ENCODE data around the gene PRTFDC1. TPM values are rescaled to one million over a fixed set of nuclear protein-coding genes. Genes with fewer than 3 reads are reported as not detected.
"Not testable (repeated sequence)": the region's sequence is repeated elsewhere in the genome, so short reads cannot be mapped to it uniquely, and the experiment has no call there.

PRTFDC1 gene
- total and polyA plus RNA-seq, 2 donors (not counting 1 experiment from before 2014, with no cell fraction given), result 26.9 to 32.7 TPM

GRCh38 chr10:24928163-24928562, 24.2 kb downstream of the PRTFDC1 start:
- TF ChIP-seq CTCF (conservative IDR thresholded peaks at IDR 0.05 in 1 of 2, IDR thresholded peaks at IDR 0.05 in 1 of 2; ENCODE audit: low read depth in 1 of 2, low read length in 2 of 2) (no peak), EZH2 (IDR thresholded peaks at IDR 0.05; ENCODE audit: low read length, missing control alignments) (no peak)
- H3K9me3 ChIP-seq (ENCODE audit: control insufficient read depth, insufficient read depth, low read depth, low read length), result no peaks in the 10 kb centered on the region
- no peaks in the 10 kb centered on the region for H3K4me1 ChIP-seq (ENCODE audit: control insufficient read depth, extremely low read depth, insufficient read depth, low read length)
- no peaks in the 10 kb centered on the region for H4K20me1 ChIP-seq (ENCODE audit: control insufficient read depth, extremely low read depth, insufficient read depth, low read length)
- H3K9ac ChIP-seq (ENCODE audit: insufficient read depth, low read length), result no peak overlapping the region
- H3K36me3 ChIP-seq (ENCODE audit: control insufficient read depth, insufficient read depth, low read length), result no peaks in the 10 kb centered on the region
- no peak overlapping the region for H3K4me3 ChIP-seq (replicated peaks in 1 of 4; ENCODE audit: control extremely low read depth in 1 of 4, insufficient read depth in 1 of 4, low read depth in 3 of 4, low read length in 4 of 4)
- no peak for DNase-seq (ENCODE audit: low read depth in 2 of 2)
- H3K79me2 ChIP-seq (ENCODE audit: control insufficient read depth, insufficient read depth, low read length), result no peaks in the 10 kb centered on the region
- no peaks in the 10 kb centered on the region for H3K27me3 ChIP-seq (ENCODE audit: control insufficient read depth, insufficient read depth, low read length)
- no peak overlapping the region for H3K27ac ChIP-seq (ENCODE audit: insufficient read depth, low read length)
- no peak overlapping the region for H2AFZ ChIP-seq (ENCODE audit: low read length)
- H3K4me2 ChIP-seq (ENCODE audit: extremely low read depth, insufficient read depth, low read length), result no peak overlapping the region

GRCh38 chr10:24926557-24926956, 25.8 kb downstream of the PRTFDC1 start:
- no peak overlapping the region for H3K4me3 ChIP-seq (replicated peaks in 1 of 4; ENCODE audit: control extremely low read depth in 1 of 4, insufficient read depth in 1 of 4, low read depth in 3 of 4, low read length in 4 of 4)
- H3K27ac ChIP-seq (ENCODE audit: insufficient read depth, low read length), result no peak overlapping the region
- DNase-seq (ENCODE audit: low read depth in 2 of 2), result no peak
- H3K36me3 ChIP-seq (ENCODE audit: control insufficient read depth, insufficient read depth, low read length), result no peaks in the 10 kb centered on the region
- H3K79me2 ChIP-seq (ENCODE audit: control insufficient read depth, insufficient read depth, low read length), result no peaks in the 10 kb centered on the region
- H3K27me3 ChIP-seq (ENCODE audit: control insufficient read depth, insufficient read depth, low read length), result no peaks in the 10 kb centered on the region
- H3K4me1 ChIP-seq (ENCODE audit: control insufficient read depth, extremely low read depth, insufficient read depth, low read length), result peaks cover 2% of the 10 kb centered on the region
- H4K20me1 ChIP-seq (ENCODE audit: control insufficient read depth, extremely low read depth, insufficient read depth, low read length), result no peaks in the 10 kb centered on the region
- H3K9me3 ChIP-seq (ENCODE audit: control insufficient read depth, insufficient read depth, low read depth, low read length), result no peaks in the 10 kb centered on the region
- H2AFZ ChIP-seq (ENCODE audit: low read length), result no peak overlapping the region
- TF ChIP-seq CTCF (conservative IDR thresholded peaks at IDR 0.05 in 1 of 2, IDR thresholded peaks at IDR 0.05 in 1 of 2; ENCODE audit: low read depth in 1 of 2, low read length in 2 of 2) (no peak), EZH2 (IDR thresholded peaks at IDR 0.05; ENCODE audit: low read length, missing control alignments) (no peak)
- H3K9ac ChIP-seq (ENCODE audit: insufficient read depth, low read length), result no peak overlapping the region
- no peak overlapping the region for H3K4me2 ChIP-seq (ENCODE audit: extremely low read depth, insufficient read depth, low read length)

- Histone ChIP-seq H3K9ac (ENCODE audit: insufficient read depth, low read length) (no peak overlapping the region), H3K4me2 (ENCODE audit: extremely low read depth, insufficient read depth, low read length) (no peak overlapping the region), H4K20me1 (ENCODE audit: control insufficient read depth, extremely low read depth, insufficient read depth, low read length) (no peaks in the 10 kb centered on the region), H3K4me3 (replicated peaks in 1 of 4; ENCODE audit: control extremely low read depth in 1 of 4, insufficient read depth in 1 of 4, low read depth in 3 of 4, low read length in 4 of 4) (no peak overlapping the region), H3K27me3 (ENCODE audit: control insufficient read depth, insufficient read depth, low read length) (no peaks in the 10 kb centered on the region), H3K9me3 (ENCODE audit: control insufficient read depth, insufficient read depth, low read depth, low read length) (no peaks in the 10 kb centered on the region), H3K36me3 (ENCODE audit: control insufficient read depth, insufficient read depth, low read length) (no peaks in the 10 kb centered on the region), H3K79me2 (ENCODE audit: control insufficient read depth, insufficient read depth, low read length) (no peaks in the 10 kb centered on the region), H3K27ac (ENCODE audit: insufficient read depth, low read length) (no peak overlapping the region), H2AFZ (ENCODE audit: low read length) (no peak overlapping the region), H3K4me1 (ENCODE audit: control insufficient read depth, extremely low read depth, insufficient read depth, low read length) (peaks cover 5% of the 10 kb centered on the region)
- DNase-seq (ENCODE audit: low read depth in 2 of 2), result no peak
- TF ChIP-seq CTCF (conservative IDR thresholded peaks at IDR 0.05 in 1 of 2, IDR thresholded peaks at IDR 0.05 in 1 of 2; ENCODE audit: low read depth in 1 of 2, low read length in 2 of 2), result no peak
- TF ChIP-seq EZH2 (IDR thresholded peaks at IDR 0.05; ENCODE audit: low read length, missing control alignments), result no peak
Observed at GRCh38 chr10:24925799-24926198, 26.6 kb downstream of the PRTFDC1 start.

- not testable (repeated sequence) for H3K36me3 ChIP-seq (ENCODE audit: control insufficient read depth, insufficient read depth, low read length); H3K9me3 ChIP-seq (ENCODE audit: control insufficient read depth, insufficient read depth, low read depth, low read length); H3K9ac ChIP-seq (ENCODE audit: insufficient read depth, low read length); H3K4me2 ChIP-seq (ENCODE audit: extremely low read depth, insufficient read depth, low read length); H3K27ac ChIP-seq (ENCODE audit: insufficient read depth, low read length); H4K20me1 ChIP-seq (ENCODE audit: control insufficient read depth, extremely low read depth, insufficient read depth, low read length); H3K4me1 ChIP-seq (ENCODE audit: control insufficient read depth, extremely low read depth, insufficient read depth, low read length); H3K4me3 ChIP-seq (replicated peaks in 1 of 4; ENCODE audit: control extremely low read depth in 1 of 4, insufficient read depth in 1 of 4, low read depth in 3 of 4, low read length in 4 of 4); H2AFZ ChIP-seq (ENCODE audit: low read length); DNase-seq (ENCODE audit: low read depth in 2 of 2); H3K27me3 ChIP-seq (ENCODE audit: control insufficient read depth, insufficient read depth, low read length); H3K79me2 ChIP-seq (ENCODE audit: control insufficient read depth, insufficient read depth, low read length)
Observed at GRCh38 chr10:24924483-24924882, 27.9 kb downstream of the PRTFDC1 start.

- not testable (repeated sequence) for H3K4me3 ChIP-seq (replicated peaks in 1 of 4; ENCODE audit: control extremely low read depth in 1 of 4, insufficient read depth in 1 of 4, low read depth in 3 of 4, low read length in 4 of 4); H3K27me3 ChIP-seq (ENCODE audit: control insufficient read depth, insufficient read depth, low read length); DNase-seq (ENCODE audit: low read depth in 2 of 2); H3K36me3 ChIP-seq (ENCODE audit: control insufficient read depth, insufficient read depth, low read length); H3K4me1 ChIP-seq (ENCODE audit: control insufficient read depth, extremely low read depth, insufficient read depth, low read length); H3K9ac ChIP-seq (ENCODE audit: insufficient read depth, low read length); H3K4me2 ChIP-seq (ENCODE audit: extremely low read depth, insufficient read depth, low read length); H3K9me3 ChIP-seq (ENCODE audit: control insufficient read depth, insufficient read depth, low read depth, low read length); H3K79me2 ChIP-seq (ENCODE audit: control insufficient read depth, insufficient read depth, low read length); H2AFZ ChIP-seq (ENCODE audit: low read length); H4K20me1 ChIP-seq (ENCODE audit: control insufficient read depth, extremely low read depth, insufficient read depth, low read length)
- peak overlapping the region; percentile 89 for H3K27ac ChIP-seq (ENCODE audit: insufficient read depth, low read length)
Observed at GRCh38 chr10:24922222-24922868, 30.1 kb downstream of the PRTFDC1 start.
